GM12873 (cell line): ENCODE data around the gene LHX5.

Experiments
- TF ChIP-seq, protein P1 (sequence below): IDR thresholded peaks from 2 replicates; pipeline ENCODE4 v1.5.1; 2012; ENCODE audit warnings: low read depth, mild to moderate bottlenecking, moderate library complexity, low read length, control low read depth; ENCODE audit not compliant: insufficient read depth; ENCODE audit errors: missing control alignments

Gene LHX5

DNA sequence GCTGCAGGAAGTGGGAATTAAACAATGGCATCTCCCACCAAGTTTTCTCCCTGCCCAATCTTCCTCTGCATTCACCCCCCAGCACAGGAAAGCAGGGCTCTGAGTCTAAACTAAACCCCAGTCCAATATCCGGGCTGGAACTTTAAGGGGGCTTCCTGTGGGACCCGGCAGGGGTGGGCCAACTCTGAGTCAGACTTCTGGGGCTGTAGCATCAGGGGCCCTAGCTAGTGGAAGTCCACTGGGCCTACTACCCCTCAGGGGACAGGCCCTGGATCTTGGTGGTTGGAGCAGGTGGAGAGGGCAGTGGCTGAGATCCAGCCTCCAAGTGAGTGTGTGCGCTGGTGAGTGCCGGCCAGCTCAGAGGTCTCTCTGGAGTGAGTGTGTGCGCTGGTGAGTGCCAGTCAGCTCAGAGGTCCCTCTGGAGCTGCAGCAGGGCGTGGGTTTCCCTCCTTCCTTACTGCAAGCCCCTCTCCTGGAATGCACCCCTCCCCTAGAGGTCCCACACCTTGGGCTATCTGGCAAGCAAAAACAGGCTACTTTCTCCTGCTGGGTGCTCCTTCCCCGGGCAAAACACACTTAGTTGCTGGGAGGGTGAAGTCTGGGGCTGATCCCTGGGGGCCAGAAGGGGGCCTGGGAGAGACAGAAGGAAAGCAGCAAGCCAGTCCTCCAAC is 5.6 kb upstream of the LHX5 start:
- TF ChIP-seq, protein P1, sequence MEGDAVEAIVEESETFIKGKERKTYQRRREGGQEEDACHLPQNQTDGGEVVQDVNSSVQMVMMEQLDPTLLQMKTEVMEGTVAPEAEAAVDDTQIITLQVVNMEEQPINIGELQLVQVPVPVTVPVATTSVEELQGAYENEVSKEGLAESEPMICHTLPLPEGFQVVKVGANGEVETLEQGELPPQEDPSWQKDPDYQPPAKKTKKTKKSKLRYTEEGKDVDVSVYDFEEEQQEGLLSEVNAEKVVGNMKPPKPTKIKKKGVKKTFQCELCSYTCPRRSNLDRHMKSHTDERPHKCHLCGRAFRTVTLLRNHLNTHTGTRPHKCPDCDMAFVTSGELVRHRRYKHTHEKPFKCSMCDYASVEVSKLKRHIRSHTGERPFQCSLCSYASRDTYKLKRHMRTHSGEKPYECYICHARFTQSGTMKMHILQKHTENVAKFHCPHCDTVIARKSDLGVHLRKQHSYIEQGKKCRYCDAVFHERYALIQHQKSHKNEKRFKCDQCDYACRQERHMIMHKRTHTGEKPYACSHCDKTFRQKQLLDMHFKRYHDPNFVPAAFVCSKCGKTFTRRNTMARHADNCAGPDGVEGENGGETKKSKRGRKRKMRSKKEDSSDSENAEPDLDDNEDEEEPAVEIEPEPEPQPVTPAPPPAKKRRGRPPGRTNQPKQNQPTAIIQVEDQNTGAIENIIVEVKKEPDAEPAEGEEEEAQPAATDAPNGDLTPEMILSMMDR = no peak

DNA sequence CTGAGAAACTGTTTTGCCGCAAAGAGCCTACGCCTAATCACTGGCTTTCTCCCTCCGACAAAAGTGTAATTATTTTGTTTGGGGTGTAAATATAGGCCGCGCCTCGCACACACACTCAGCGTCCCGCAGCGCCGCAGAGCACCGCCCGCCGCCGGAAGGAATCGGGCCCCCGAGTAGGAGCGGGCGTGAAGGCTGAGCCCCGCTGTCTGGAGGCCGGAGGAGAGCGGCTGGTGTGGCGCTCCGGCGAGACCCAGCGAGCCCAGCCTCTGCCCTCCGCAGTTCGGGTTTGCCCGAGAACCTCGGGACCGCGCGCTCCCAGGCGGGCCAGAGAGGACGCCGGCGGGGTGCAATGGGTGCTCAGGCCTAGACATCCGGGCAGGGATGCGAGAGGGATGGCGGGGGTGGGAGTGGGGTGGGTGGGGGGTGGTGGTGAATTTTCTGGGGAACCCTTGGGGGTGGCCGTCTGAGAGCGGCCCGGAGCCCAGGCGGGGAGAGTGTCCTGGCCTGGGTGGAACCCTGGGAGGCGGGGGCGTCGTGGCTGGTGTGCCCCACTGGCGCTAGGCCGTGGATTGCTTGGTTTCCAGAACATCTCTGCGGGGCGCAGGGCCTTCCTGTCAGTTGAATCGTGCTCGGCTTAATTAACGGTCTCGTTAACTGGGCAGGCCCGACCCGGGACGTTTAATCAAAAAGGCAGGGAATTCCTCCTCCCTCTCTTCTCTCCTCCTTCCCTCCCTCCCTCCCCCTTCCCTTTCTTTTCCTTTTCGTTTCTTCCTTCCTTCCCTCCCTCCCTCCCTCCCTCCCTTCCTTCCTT is 4.7 kb upstream of the LHX5 start:
- TF ChIP-seq, protein P1 = no peak

DNA sequence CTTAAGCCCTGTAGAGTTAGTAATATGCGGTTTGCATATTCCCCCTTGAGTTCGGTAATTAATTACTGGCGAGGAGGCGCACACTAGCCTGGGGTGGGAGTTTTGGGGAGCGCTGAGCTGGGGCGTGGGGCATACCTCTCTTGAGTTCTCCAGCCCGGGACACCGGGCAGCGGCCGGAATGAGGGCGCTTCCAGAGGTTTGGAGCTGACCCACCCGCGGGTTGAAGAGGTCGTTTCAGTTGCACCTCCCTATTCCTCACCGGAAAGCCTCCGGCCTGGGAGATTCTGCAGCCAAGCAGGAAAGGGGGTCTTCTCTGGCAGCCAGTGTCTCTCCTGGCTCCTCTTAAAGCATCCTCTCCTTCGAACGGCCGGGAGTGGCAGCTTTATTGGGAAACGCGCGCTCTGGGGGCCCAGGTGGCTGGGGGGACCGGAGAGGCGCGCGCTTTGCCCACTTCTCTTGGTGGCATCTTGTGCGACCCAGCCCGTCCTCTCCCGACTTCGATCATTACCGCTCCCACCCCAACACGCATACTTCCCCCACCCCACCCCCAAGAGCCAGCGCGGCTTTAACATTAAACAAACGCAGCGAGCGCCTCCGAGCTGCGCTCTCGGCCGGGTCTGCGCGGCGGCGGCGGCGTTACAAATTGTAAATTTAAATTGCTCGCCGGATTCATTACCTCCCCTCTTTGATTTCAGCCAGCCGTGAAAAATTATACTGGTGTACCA is 3.9 kb upstream of the LHX5 start:
- TF ChIP-seq, protein P1 = no peak

DNA sequence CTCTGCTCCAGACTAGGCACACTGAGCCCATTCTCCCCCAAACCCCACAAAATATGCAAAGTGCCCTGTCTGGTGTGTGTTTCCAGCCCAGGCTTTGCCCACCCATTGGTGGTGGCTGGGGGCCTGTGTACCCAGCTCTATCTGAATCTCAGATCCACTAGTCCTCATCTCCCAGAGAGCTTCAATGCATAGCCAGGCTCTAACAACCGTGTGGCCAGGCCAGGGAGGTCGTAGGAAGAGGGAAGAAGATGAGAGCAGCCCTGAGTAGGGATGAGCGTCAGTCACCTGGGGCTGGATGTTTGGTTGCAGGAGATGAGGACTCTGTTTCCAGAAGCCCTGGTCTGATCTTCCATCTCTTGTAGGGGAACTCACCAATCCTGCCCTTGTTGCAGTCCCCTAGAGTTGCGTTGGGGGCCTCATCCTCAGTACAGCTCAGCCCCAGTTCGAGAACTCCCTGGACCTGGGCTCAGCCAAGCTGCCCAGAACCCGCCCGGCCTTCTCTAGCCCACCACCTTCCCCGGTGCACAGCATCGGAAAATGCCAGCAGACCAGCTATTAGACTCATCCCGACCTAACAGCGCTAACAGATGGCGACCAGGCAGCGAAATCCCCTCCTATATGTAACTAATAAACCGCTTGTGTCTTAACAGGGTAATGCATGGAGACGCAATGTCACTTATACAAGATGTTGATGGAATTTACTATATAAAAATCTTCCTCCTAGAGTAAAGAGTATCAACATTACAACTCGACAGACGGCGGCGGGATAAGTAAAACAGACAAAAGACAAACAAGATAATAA is 3.2 kb upstream of the LHX5 start:
- TF ChIP-seq, protein P1 = no peak

DNA sequence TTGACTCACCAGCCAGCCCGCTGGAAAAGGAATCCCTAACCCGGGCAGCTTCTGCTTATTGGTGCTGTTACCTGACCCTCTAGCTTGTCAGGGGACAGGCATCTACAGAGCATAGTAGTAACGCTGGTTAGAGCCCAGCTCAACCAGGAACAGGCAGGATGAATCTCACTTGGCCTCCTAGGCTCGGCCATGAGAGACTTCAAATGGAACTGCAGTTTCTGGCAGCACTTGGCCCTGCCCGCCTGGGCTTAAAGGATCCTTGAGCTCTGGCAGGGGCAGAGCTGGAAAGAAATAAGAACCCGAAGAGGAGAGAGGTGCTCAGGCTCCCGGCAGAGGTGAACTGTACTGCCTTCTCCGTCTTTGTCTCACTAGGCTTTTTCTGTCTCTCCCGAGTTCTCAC is 2.3 kb upstream of the LHX5 start:
- TF ChIP-seq, protein P1 = no peak

DNA sequence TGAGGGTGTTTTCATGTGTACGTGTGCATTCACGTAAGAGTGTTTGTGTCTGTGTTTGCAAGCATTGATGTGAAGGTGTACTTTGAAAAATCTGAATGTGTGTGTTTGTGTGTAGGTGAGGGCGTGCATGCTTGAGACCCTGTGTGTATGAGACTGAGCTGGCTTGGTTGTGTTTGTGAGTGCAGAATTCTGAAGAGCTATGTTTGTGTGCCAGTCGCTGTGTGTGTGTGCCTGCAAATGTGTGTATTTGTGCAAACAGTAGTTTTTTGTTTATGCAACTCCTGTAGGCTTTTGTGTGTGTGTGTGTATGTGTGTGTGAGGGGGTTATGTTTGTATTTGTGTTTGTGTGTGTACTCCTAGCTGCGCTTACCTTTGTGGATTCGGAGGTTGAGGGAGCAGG is 1.7 kb upstream of the LHX5 start:
- TF ChIP-seq, protein P1 = no peak
